Measurements from ENCODE around the gene DNAH8.
"Not testable (repeated sequence)": the region's sequence is repeated elsewhere in the genome, so short reads cannot be mapped to it uniquely, and the experiment has no call there.

The DNAH8 gene

GRCh38 chr6:38715016-38715689, at the start of gene DNAH8:
Gene DNAH8 (plus strand): TSS chr6:38715311. CDS start chr6:38722810, 7,499 bp downstream.
- no peak for DNase-seq

DNA sequence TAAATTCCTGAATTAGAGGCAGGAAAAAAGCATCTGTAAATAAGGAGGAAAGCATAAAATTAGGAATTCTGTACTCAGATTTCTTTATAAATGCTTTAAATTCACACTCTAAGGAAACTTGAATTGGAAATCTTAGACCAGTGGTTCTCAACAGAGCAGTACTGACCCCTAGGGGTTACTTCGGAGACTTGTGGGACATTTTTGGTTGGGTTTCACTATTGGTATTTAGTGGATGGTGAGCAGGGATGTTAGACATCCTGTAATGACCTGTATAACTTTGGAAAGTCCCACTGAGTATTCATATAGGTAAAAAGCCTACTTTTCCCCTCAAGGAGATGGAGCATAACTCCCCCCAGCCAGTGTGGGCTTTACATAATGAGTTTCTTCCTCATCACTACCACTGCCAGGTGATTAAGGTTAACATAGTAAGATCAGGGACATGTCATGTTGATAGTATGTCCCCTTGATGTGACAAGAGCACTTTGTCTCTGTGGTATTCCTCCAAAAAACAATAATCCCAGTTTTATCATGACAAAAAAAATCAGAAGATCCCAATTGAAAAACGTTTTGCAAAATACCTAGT, 43.1 kb upstream of the DNAH8 start:
- DNase-seq, result peak; percentile 26 to 64

- peak; percentile 1 to 23 for DNase-seq
Measured at GRCh38 chr6:38673397-38674165, 41.5 kb upstream of the DNAH8 start.

DNA sequence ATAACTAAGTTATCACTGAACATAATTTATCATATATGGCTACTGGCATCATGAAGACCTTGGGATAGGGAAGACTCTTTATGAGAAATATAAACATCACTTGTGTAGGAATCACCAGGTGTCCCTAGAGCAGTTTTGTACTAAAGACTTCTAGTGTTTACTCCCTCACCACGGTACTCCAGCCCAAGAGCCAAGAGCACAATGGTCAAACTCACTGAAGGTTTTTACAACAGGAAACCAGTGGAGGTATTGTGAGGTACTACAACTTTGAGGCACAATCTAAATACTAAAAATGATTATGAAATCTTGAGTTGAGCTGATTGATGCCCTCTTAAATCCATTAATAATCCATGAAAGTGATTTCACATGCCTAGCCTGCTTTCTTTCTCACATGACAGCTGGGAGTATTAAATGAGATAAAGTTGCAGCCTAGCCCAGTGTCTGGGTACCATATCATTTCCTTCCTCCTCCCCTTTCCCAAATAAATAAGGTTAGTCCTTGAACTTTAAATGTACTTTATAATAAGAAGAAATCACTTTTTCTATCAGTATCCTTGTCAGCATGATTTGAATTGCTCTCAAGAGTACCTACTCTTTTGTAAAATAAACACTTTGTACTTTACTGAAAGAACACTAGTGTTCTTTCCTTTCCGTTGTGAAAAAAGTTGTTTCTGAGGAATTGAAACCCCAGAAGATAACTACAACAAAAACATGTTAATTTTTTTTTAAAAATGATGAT, 38.7 kb upstream of the DNAH8 start:
- no peak for DNase-seq

DNA sequence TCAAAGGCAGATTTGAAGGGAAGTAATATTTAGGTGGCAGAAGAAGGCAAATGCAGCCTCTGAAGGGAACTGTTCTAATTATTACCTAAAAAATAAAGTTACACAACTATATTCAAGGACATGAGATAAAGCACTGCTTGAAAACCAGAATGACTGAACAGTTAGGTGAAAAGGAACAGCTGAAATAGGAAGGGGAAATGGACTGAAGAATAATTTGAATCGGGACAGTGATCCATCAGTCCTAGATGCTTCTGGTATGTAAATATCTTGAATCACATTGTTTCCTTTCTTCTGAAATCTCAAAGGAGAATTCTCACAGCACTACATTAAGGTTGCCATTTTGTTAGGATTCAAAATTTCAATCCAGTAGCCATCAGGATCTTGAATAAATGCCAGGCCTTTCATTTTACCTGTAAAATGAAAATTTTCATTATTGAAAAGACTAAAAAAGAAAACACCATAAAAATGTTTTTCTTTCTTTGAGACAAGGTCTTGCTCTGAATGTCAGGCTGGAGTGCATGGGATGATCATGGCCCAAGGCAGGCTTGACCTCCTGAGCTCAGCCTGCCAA, 38.1 kb upstream of the DNAH8 start:
- no peak for DNase-seq

GRCh38 chr6:38678178-38678760, 36.8 kb upstream of the DNAH8 start:
- DNase-seq, result no peak

GRCh38 chr6:38679668-38680067, 35.4 kb upstream of the DNAH8 start:
- no peak for DNase-seq

- no peak for DNase-seq
Measured at GRCh38 chr6:38681850-38682249, 33.3 kb upstream of the DNAH8 start.

- DNase-seq, result no peak
Measured at GRCh38 chr6:38684237-38684636, 30.9 kb upstream of the DNAH8 start.

DNA sequence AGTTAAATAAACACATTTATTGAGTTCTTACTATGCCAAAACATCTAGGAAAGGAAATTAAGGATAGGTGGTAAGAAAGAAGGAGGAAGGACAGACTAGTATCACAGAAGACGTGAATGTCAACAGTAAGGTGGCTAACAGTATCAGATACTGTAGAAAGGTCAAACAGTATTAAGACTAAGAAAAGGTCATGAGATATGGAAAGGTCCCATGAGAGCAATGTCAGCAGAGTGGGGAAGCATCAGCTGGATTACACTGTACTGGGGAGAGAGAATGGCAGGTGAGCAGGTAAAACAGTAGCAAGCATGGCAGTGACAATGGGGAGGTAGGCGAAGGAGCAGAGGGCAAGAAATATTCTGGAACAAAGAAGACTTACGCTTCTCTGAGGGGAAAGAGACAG, 30.2 kb upstream of the DNAH8 start:
- DNase-seq, result no peak

DNA sequence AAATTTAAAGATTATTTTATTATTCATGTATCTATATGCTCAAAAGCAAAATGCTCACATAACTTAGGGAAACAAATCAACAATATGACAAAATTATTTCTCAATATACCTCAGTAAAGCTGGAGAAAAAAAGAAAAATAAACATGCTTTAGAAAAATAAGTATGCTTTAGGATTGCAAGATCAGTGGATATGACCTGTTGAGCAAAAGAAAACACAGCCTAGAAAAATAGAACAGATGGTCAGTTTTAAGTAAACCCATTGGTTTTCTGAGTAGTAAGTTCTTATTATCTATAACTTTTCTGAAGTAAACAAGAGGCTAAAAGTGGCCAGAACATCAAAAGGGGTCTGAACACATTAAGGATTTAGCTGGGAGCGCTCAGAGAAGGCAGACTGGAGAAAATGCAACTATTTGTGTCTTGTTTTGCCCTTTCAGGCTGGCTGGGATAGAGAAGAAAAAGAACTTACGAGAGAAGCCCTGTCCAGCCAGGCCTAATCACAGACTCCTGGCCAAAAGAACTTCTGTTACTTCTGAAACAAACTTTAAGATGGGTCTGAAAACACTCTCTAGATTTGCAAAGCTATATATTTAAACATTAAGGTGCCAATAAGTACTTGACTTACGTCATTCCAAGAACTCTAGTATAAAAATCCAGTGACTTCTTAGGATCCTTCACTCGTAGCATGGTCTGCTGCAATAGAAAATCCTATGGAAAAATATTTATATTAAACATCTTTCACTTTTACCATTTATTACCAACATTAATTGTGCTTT, 28.7 kb upstream of the DNAH8 start:
- DNase-seq, result no peak

DNA sequence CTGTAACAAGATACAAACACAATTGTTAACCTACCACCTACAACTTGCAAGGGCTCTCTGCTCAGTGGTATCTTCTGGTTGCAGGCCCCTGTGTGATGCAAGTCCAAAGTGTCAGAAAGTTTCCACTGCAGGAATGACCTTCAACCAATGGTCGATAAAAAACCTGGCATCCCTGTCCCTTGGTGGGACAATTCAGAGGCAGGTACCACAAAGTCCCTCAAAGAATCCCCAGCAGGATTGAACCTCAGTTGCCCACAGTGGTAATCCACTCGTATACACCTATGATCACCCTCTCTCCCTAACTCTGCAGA, 28.1 kb upstream of the DNAH8 start:
- no peak for DNase-seq

- no peak for DNase-seq
Measured at GRCh38 chr6:38687549-38687948, 27.6 kb upstream of the DNAH8 start.

DNA sequence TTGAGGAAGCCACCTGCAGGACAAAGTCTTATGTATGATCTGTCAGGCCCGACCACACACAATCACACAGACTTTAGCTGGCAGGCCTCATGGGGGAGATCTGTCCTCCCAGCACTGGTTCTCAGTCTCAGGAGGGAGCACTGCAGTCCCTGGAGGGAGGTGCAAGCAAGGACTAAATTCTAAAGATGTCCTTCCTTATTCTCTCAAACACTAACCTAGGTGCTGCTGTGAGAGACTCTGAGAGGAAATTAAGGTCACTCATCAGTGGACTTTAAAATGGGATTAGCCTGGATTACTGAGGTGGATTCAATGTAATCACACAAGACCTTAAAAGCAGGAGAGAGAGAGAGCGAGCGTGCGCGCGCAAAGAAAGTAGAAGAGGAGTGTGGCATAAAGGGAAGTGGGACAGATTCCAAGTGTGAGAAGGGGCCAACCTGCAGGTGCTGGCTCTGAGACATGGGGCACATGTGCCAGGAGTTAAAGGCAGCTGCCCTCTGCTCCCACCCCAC, 26.5 kb upstream of the DNAH8 start:
- DNase-seq, result no peak

DNA sequence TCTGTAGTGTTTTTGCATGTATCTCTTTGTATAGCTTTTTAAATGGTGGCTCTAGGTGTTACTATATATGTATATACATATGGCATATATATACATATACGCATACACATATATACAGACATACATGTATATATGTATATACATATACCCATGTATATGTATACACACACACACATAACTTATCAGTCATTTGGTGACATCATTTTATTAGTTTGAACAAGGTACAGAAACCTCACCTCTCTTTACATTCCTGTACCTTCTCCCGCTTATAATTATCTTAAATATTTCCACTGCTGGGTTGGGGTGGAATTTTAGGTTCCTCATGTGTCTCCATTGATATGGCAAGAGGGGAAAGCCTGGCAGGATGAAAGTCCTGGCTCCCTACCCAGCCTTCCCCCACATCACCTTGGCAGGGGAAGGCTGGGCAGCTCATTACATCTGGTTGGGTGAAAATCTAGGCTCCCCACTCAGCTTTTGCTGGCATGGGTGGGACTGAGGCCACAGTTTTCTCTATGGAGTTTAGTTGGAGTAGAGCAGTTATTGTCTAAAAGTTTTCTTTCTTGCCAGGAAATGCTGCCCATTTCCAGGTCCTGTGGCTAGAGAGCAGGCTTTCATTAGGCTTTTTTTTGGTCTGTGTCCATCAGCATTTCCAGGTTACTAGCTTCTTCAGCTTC, 19.7 kb upstream of the DNAH8 start:
- no peak for DNase-seq

GRCh38 chr6:38695933-38696332, 19.2 kb upstream of the DNAH8 start:
- DNase-seq, result no peak

DNA sequence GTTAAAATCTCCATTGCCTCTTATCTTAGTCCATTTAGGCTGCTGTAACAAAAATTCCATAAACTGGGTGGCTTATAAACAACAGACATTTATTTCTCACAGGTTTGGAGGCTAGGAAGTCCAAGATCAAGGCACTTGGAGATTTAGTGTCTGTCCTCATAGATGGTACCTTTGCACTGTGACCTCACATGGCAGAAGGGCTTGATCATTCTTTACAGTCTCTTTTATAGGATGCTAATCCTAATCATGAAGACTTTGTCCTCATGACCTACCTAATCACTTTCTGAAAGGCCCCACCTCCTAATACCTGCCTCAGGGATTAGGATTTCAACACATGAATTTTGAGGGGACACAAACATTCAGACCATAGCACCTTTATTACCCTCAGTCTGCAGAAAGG, 18.8 kb upstream of the DNAH8 start:
- DNase-seq, result no peak

GRCh38 chr6:38697846-38698245, 17.3 kb upstream of the DNAH8 start:
- DNase-seq, result no peak

DNA sequence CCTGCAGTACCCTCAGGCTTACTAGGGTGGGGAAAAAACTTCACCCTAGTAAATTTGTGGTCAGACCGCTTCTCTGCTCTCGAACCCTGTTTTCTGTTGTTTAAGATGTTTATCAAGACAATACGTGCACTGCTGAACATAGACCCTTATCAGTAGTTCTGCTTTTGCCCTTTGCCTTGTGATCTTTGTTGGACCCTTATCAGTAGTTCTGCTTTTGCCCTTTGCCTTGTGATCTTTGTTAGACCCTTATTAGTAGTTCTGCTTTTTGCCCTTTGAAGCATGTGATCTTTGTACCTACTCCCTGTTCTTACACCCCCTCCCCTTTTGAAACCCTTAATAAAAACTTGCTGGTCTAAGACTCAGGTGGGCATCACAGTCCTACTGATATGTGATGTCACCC, 15.4 kb upstream of the DNAH8 start:
- DNase-seq, result not testable (repeated sequence)

- no peak for DNase-seq
Measured at GRCh38 chr6:38701551-38701950, 13.6 kb upstream of the DNAH8 start.

All from CD4-positive, alpha-beta T cell treated with Interferon alpha-2 for 1 hour (primary cell).